T-helper 2 cell treated with Interferon-gamma antibody and Interleukin-4, amounts not matched to agents 5 μg/mL and 100 μg/mL, for 36 hours (primary cell): ENCODE measurements around the gene TRPV4.

Experiments used
- DNase-seq: peaks from one replicate; pipeline ENCODE4 v3.0.0; 2021; ENCODE audit warnings: low spot score
- H3K27ac Mint-ChIP-seq: one replicate; pipeline ENCODE4 v1.8.0; 2021; ENCODE audit warnings: mild to moderate bottlenecking, mixed read lengths
- H3K27me3 Mint-ChIP-seq: one replicate; pipeline ENCODE4 v1.8.0; 2021; ENCODE audit warnings: low read depth, mixed read lengths
- H3K36me3 Mint-ChIP-seq: one replicate; pipeline ENCODE4 v1.8.0; 2021; ENCODE audit warnings: low read depth, mixed read lengths
- H3K4me1 Mint-ChIP-seq: one replicate; pipeline ENCODE4 v1.8.0; 2021; ENCODE audit warnings: low read depth, mixed read lengths
- H3K4me3 Mint-ChIP-seq: one replicate; pipeline ENCODE4 v1.8.0; 2022; ENCODE audit warnings: mild to moderate bottlenecking, moderate library complexity, mixed read lengths
- H3K9me3 Mint-ChIP-seq: one replicate; pipeline ENCODE4 v1.8.0; 2021; ENCODE audit warnings: mixed read lengths

The TRPV4 gene

DNA sequence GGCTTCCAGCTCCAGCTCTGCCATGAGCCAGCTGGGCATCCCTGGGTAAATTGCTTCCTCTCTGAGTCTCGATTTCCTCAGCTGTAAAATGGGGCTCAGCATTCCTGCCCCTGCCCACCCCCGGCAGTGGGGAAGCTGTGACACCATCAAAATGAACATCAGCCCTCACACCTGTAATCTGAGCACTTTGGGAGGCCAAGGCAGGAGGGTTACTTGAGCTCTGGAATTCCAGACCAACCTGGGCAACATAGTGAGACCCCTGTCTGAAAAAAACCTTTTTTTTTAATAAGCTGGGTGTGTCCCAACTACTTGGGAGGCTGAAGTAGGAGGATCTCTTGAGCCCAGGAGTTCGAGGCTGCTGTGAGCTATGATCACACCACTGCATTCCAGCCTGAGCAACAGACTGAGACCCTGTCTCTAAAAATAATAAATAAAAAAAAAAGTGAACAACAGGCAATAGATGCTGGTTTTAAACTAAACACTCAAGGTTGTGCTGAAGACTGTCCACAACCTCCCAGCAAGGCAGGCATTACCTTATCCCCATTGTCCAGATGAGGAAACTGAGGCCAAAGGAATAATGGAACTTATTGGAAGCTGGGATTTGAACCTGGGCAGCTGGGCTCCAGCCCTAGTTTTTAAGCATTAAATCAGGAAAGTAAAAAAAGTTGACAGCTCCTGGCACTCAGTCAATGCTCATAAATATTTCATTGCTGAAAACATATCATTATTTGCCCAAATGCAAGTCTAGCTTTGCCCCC, 4.3 kb downstream of the TRPV4 start:
- no peaks in the 10 kb centered on the region for H3K4me1 Mint-ChIP-seq
- H3K27me3 Mint-ChIP-seq = peaks cover 25% of the 10 kb centered on the region
- no peak overlapping the region for H3K4me3 Mint-ChIP-seq
- H3K27ac Mint-ChIP-seq = no peak overlapping the region
- no peaks in the 10 kb centered on the region for H3K9me3 Mint-ChIP-seq
- H3K36me3 Mint-ChIP-seq = no peaks in the 10 kb centered on the region
- no peak for DNase-seq

DNA sequence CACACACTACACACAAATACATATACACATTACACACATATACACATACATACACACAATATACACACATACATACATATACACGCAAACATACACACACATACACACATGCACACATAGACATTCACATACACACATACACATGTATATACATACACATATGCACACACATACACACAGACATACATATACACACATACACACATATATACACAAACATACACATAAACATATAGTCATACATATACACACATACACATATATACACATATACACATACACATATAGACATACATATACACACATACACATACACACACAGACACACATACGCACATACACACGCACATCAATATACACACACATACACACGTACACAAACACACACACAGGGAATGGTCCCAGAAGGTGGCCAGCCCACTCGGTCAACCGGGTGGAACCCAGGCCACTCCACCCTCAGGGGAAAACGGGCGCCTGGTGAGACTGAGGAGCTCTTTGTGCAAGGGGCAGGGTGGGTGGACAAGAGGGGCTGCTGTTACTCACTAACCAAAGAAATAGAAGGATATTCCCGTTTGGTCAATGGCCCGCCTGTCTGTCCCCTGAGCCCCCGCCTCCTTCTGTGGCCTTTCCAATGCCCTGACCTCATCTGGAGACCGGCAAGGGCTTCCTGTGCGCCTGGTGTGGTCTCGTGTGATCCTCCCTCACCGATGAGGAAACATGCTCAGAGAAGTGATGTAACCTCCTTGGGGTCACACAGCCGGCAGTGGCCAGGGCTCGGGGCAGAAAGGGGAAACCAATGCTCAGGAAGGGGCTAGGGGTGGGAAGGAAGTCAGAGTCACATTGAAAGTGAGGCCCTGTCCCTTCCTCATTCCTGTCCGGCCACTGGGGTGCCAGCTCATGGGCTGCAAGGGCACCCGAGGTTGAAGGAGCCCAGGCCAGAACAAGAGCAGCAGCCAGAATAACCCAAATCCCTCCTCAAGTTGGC, 5.3 kb downstream of the TRPV4 start:
- Mint-ChIP-seq H3K27me3 (peaks cover 18% of the 10 kb centered on the region), H3K9me3 (no peaks in the 10 kb centered on the region), H3K4me3 (no peak overlapping the region), H3K27ac (no peak overlapping the region), H3K36me3 (no peaks in the 10 kb centered on the region), H3K4me1 (no peaks in the 10 kb centered on the region)
- no peak for DNase-seq

DNA sequence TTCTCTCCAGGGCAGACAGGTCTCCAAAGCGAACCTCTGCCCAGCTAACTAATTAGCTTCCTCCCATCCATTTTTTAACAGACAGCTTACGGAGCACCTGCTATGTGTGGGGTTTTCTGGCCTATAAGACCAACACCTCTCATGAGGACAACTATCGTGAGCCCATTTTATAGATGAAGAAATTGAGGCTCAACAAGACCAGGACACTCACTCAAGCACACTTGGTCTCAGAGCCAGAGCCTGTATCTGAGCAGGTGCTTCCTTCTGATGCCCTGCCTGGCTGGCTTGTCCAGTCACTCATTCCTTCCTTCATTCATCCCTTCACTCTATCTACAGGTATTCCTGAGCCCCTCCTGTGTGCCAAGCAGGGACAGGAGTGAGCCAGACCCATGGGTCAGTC, 6.1 kb downstream of the TRPV4 start:
- H3K9me3 Mint-ChIP-seq = no peaks in the 10 kb centered on the region
- H3K27me3 Mint-ChIP-seq = peaks cover 13% of the 10 kb centered on the region
- H3K4me1 Mint-ChIP-seq = no peaks in the 10 kb centered on the region
- no peak overlapping the region for H3K27ac Mint-ChIP-seq
- DNase-seq = no peak
- H3K4me3 Mint-ChIP-seq = no peak overlapping the region
- H3K36me3 Mint-ChIP-seq = no peaks in the 10 kb centered on the region

GRCh38 chr12:109824731-109825130, 8.5 kb downstream of the TRPV4 start:
- H3K9me3 Mint-ChIP-seq = no peaks in the 10 kb centered on the region
- peaks cover 3% of the 10 kb centered on the region for H3K27me3 Mint-ChIP-seq
- no peak overlapping the region for H3K4me3 Mint-ChIP-seq
- H3K4me1 Mint-ChIP-seq = no peaks in the 10 kb centered on the region
- DNase-seq = no peak
- H3K36me3 Mint-ChIP-seq = no peaks in the 10 kb centered on the region
- no peak overlapping the region for H3K27ac Mint-ChIP-seq

DNA sequence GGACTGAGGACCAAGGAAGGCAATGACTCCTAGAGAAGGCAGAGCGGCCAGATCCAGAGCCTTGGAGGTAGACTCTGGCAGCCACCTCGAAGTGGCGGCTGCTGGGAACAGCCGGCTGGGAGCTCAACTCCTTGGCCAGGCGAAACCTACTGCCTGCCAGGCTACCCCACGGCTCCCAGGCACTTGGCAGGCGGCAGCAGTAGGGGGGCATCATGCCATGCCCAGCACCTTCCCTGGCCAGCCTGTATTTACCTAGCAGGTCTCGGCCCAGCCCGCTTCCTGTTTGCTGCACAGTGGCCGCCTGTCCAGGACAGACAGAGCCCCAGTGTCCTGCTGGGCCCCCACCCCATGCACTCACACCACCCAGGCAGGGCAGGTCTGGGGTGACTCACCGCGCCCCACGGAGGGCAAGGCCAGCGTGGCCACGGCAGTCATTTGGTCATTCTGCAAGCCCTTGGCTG, 10.2 kb downstream of the TRPV4 start:
- Mint-ChIP-seq H3K4me1 (no peaks in the 10 kb centered on the region), H3K27ac (no peak overlapping the region), H3K36me3 (no peaks in the 10 kb centered on the region), H3K9me3 (no peaks in the 10 kb centered on the region), H3K27me3 (peaks cover 3% of the 10 kb centered on the region), H3K4me3 (no peak overlapping the region)
- no peak for DNase-seq

DNA sequence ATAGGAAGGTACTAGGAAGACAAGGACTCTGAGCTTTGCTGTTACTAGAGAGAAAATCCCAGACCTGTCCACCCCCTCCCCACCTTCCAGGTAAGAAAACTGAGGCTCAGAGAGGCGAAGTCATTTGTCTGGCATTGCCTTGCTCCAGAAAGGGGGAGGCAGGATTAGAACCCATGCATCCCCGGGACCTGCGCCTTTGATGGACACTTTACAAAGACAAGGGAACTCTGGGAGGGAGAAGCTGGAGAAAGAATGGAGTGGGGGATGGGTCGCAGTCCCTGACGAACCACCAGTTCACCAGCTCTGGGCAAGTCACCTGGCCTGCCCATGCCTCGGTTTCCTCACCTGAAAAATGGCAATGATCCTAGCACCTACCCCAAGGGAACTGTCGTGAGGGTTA, 10.8 kb downstream of the TRPV4 start:
- DNase-seq = no peak
- Mint-ChIP-seq H3K36me3 (no peaks in the 10 kb centered on the region), H3K4me1 (no peaks in the 10 kb centered on the region), H3K9me3 (no peaks in the 10 kb centered on the region), H3K4me3 (no peak overlapping the region), H3K27ac (no peak overlapping the region), H3K27me3 (peaks cover 3% of the 10 kb centered on the region)

GRCh38 chr12:109821968-109822367, 11.2 kb downstream of the TRPV4 start:
- no peaks in the 10 kb centered on the region for H3K36me3 Mint-ChIP-seq

GRCh38 chr12:109820816-109821381, 12.3 kb downstream of the TRPV4 start:
- no peak overlapping the region for H3K4me3 Mint-ChIP-seq
- H3K4me1 Mint-ChIP-seq = no peaks in the 10 kb centered on the region
- no peak overlapping the region for H3K27ac Mint-ChIP-seq
- peaks cover 3% of the 10 kb centered on the region for H3K27me3 Mint-ChIP-seq
- H3K36me3 Mint-ChIP-seq = no peaks in the 10 kb centered on the region
- DNase-seq = no peak
- no peaks in the 10 kb centered on the region for H3K9me3 Mint-ChIP-seq

More at GRCh38 chr12:109821968-109822367, 11.2 kb downstream of the TRPV4 start:
- peaks cover 3% of the 10 kb centered on the region for H3K27me3 Mint-ChIP-seq
- no peaks in the 10 kb centered on the region for H3K9me3 Mint-ChIP-seq
- no peak overlapping the region for H3K27ac Mint-ChIP-seq
- H3K4me3 Mint-ChIP-seq = no peak overlapping the region
- no peak for DNase-seq
- H3K4me1 Mint-ChIP-seq = no peaks in the 10 kb centered on the region

DNA sequence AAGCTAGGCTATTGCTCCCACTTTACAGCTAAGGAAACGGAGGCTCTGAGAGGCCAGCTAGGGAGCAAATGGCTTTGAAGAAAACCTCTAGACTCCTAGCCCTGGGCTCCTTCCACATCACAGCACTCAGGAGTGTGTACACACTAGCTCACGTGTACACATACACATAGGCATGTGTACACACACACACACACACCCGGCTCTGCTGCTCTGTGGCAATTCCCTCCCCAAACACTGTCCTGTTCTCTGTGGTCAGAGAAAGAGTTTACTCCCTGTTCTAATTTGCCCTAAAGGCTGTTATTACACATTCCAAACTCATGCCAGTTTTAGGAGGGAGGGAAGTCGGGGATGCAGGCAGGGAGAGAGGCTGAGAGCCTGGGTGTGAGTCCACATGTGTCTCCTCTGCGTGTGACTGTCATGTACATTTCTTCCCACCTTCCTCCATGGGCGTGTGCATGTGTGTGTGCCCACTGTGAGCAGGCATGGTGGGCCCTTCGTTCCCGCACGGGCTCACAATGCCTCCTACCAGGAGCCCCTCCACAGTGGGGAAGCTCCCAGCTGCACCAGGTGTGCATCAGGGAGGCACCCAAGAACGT, 14.2 kb downstream of the TRPV4 start:
- Mint-ChIP-seq H3K27me3 (no peaks in the 10 kb centered on the region), H3K27ac (no peak overlapping the region), H3K4me3 (no peak overlapping the region), H3K9me3 (no peaks in the 10 kb centered on the region), H3K4me1 (no peaks in the 10 kb centered on the region), H3K36me3 (no peaks in the 10 kb centered on the region)
- DNase-seq = no peak

DNA sequence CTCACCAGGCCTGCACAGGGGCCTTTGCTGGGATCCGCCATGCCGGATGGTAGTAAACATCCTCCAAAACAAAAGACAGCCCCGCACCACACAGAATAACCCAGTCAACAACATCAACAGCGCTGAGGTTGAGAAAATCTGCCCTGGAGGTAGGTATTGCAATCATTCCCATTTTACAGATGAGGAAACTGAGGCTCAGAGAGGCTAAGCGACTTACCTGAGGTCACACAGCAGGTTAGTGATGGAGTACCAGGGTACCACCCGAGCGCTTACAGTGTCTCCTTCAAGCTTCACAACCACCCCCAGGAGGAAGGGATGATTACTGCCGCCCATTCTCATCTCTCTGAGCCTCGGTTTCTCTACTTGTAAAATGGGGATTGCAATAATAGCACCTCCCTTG, 14.9 kb downstream of the TRPV4 start:
- H3K27me3 Mint-ChIP-seq = no peaks in the 10 kb centered on the region
- no peaks in the 10 kb centered on the region for H3K36me3 Mint-ChIP-seq
- no peaks in the 10 kb centered on the region for H3K4me1 Mint-ChIP-seq
- H3K27ac Mint-ChIP-seq = no peak overlapping the region
- no peaks in the 10 kb centered on the region for H3K9me3 Mint-ChIP-seq
- H3K4me3 Mint-ChIP-seq = no peak overlapping the region
- DNase-seq = no peak

DNA sequence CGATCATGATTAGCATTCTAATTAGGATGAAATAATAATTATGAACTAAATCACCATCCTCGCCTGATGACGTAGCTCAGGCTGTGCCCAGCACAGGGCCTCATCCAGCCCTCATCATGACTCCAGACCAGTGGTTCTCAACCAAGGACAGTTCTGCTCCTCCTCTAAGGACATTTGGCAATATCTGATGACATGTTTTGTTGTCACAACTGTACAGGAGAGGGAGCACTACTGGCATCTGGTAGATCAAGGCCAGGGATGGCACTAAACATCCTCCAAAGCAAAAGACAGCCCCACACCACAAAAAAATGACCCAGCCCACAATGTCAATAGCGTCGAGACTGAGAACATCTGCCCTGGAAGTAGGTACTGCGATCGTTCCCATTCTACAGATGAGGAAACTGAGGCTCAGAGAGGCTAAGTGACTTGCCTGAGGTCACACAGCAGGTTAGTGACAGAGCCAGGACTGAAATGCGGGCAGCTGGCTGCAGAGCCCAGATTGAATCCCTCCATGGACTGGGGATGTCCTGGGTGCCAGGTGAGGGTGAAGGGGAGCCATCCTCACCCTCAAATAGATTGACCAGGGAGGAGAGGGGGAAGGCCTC, 15.5 kb downstream of the TRPV4 start:
- Mint-ChIP-seq H3K4me1 (no peaks in the 10 kb centered on the region), H3K4me3 (no peak overlapping the region), H3K27me3 (no peaks in the 10 kb centered on the region), H3K36me3 (no peaks in the 10 kb centered on the region), H3K27ac (no peak overlapping the region), H3K9me3 (no peaks in the 10 kb centered on the region)
- DNase-seq = no peak

DNA sequence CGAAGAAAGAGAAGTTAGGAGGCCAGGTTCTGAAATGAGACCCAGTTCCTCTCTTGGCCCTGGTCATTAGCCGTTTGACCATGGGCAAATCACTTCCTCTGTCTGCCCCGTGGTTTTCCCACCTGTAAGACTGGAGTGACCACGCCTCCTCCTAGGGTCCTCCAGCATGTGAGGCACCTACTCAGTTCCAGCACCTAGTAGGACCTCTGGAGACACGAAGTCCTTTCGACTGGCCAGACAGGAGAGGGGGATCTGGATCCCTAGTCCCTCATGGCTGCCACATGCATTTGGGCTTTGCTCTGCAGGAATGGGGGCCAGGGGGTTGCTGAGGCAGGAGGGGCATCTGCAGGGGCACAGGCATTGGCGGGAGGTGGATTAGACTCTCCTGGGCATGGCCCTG, 16.3 kb downstream of the TRPV4 start:
- Mint-ChIP-seq H3K9me3 (no peaks in the 10 kb centered on the region), H3K27me3 (no peaks in the 10 kb centered on the region), H3K27ac (no peak overlapping the region), H3K36me3 (no peaks in the 10 kb centered on the region), H3K4me3 (no peak overlapping the region), H3K4me1 (no peaks in the 10 kb centered on the region)
- DNase-seq = no peak

DNA sequence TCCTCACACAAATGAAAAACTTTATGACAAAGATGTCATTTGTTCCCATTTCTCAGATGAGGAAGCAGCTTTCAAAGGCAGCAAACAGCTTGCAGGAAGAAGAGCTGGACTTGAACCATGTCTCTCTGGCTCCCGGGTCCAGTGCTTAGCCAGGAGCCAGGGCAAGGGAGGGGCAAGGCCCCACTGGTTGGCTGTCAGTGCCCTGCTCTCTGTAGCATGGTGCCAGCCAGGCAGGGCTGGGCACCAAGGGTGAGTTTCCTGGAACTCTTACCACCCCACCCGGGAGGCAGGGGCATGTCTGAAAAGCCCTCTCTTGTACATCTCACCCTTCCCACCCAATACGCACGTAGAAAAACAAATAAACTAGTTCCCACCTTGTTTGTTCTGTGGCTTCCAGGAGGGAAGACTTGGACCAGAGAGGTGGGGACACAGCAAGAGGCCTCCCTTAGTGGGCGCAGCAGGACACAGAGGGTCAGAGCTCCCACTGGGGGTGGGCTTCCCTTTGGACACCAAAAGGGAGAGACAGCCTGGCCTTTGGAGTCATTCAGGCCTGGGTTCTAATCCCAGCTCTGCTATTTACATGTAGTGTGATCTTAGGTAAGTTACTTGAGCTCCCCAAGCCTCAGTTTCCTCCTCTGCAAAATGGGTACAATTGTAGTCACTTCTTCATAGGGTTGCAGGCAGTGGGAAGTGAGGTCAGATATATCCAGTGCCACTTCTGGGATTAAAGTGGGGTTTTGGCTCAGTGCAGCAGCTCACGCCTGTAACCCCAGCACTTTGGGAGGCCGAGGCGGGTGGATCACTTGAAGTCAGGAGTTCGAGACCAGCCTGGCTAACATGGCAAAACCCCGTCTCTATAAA, 17.2 kb downstream of the TRPV4 start:
- Mint-ChIP-seq H3K4me1 (no peaks in the 10 kb centered on the region), H3K27me3 (no peaks in the 10 kb centered on the region), H3K4me3 (no peak overlapping the region), H3K27ac (no peak overlapping the region), H3K9me3 (no peaks in the 10 kb centered on the region), H3K36me3 (no peaks in the 10 kb centered on the region)
- no peak for DNase-seq
